ENCODE data around the gene C1orf21. TPM values are rescaled to one million over a fixed set of nuclear protein-coding genes. Genes with fewer than 3 reads are reported as not detected.

C1orf21 gene
- polyA plus RNA-seq, 1 experiment, result 4.3 TPM

DNA sequence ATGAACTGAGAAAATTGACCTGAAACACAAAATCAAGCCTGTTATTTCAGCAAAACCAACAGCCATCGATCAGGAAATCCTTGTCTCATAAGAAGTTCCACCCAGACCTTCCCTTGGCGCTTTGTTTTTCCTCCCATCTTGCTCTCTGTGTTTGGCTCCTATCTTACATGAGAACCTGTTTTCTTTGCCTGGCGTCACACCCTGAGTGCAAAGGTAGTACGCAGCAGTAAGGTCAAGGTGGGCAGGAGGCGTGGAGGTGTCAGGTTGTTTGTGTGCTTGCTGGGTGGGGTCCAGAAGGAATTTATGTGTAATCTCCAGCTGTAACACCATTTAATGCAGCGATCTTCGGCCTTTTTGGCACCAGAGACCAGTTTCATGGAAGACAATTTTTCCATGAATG lies 50.5 kb downstream of the C1orf21 start:
- Histone ChIP-seq H3K4me3 (ENCODE audit: low read depth, low read length) (no peak overlapping the region), H3K27me3 (ENCODE audit: control insufficient read depth, insufficient read depth, low read length) (no peaks in the 10 kb centered on the region), H3K36me3 (ENCODE audit: control insufficient read depth, insufficient read depth, low read length) (no peaks in the 10 kb centered on the region)
- POLR2A ChIA-PET, result no interaction called here
- no peak for DNase-seq (ENCODE audit: low read depth)
- TF ChIP-seq, protein P1, sequence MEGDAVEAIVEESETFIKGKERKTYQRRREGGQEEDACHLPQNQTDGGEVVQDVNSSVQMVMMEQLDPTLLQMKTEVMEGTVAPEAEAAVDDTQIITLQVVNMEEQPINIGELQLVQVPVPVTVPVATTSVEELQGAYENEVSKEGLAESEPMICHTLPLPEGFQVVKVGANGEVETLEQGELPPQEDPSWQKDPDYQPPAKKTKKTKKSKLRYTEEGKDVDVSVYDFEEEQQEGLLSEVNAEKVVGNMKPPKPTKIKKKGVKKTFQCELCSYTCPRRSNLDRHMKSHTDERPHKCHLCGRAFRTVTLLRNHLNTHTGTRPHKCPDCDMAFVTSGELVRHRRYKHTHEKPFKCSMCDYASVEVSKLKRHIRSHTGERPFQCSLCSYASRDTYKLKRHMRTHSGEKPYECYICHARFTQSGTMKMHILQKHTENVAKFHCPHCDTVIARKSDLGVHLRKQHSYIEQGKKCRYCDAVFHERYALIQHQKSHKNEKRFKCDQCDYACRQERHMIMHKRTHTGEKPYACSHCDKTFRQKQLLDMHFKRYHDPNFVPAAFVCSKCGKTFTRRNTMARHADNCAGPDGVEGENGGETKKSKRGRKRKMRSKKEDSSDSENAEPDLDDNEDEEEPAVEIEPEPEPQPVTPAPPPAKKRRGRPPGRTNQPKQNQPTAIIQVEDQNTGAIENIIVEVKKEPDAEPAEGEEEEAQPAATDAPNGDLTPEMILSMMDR (IDR thresholded peaks at IDR 0.05; ENCODE audit: insufficient read depth, low read depth, low read length), result no peak
- CTCF ChIA-PET, result interaction anchor here (1.9 kb wide), 1 partner anchor 9 kb away, joined by 4 read pairs; no protein-coding TSS in a partner anchor

DNA sequence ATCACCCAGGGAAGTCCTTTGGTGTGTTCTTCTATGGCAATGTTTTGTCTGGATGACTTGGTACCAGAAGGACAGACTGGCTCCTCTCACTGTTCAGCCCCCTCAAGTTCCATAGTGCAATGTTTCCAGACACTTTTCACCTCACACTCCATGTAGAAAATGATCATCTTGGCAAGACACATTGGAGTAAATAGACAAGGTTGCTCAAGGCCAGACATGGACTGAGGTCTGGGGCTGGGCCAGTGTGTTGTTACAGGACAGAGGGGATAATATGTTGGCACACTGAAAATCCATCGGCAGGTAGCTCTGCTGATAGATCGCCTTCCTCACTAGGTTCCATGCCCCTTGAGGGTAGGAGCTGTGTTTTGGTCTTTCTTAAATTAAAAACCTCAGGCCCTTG lies 51.5 kb downstream of the C1orf21 start:
- Histone ChIP-seq H3K4me3 (ENCODE audit: low read depth, low read length) (no peak overlapping the region), H3K27me3 (ENCODE audit: control insufficient read depth, insufficient read depth, low read length) (no peaks in the 10 kb centered on the region), H3K36me3 (ENCODE audit: control insufficient read depth, insufficient read depth, low read length) (no peaks in the 10 kb centered on the region)
- no peak for DNase-seq (ENCODE audit: low read depth)
- CTCF ChIA-PET, result interaction anchor here (0.6 to 1.9 kb wide), 2 partner anchors 10 to 535 kb away, joined by 3 to 4 read pairs; no protein-coding TSS in a partner anchor
- TF ChIP-seq, protein P1 (IDR thresholded peaks at IDR 0.05; ENCODE audit: insufficient read depth, low read depth, low read length), result no peak
- POLR2A ChIA-PET, result no interaction called here

DNA sequence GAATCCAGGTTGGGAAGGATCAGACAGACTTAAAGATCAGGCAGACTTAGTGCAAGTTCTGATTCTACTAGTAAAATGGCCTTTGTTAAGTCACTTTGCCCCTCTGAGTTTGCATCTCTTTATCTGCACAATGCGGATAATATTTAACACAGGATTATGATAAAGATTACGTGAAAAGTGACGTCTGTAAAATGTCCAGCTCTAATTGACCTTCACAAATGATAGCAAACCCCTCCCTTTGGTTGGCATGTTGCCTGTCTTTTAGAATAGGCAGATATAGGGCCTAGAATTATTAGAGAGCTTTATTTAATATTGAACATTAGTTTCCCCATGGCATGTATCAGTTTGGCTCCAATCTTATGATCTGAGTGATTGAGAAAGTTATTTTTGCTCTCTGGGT lies 55.4 kb downstream of the C1orf21 start:
- H3K27me3 ChIP-seq (ENCODE audit: control insufficient read depth, insufficient read depth, low read length), result no peaks in the 10 kb centered on the region
- ChIA-PET POLR2A (no interaction called here), CTCF (interaction anchor here (1.2 kb wide), 1 partner anchor 14 kb away, joined by 3 read pairs; no protein-coding TSS in a partner anchor)
- no peak for DNase-seq (ENCODE audit: low read depth)
- TF ChIP-seq, protein P1 (IDR thresholded peaks at IDR 0.05; ENCODE audit: insufficient read depth, low read depth, low read length), result no peak
- H3K36me3 ChIP-seq (ENCODE audit: control insufficient read depth, insufficient read depth, low read length), result no peaks in the 10 kb centered on the region
- H3K4me3 ChIP-seq (ENCODE audit: low read depth, low read length), result no peak overlapping the region

DNA sequence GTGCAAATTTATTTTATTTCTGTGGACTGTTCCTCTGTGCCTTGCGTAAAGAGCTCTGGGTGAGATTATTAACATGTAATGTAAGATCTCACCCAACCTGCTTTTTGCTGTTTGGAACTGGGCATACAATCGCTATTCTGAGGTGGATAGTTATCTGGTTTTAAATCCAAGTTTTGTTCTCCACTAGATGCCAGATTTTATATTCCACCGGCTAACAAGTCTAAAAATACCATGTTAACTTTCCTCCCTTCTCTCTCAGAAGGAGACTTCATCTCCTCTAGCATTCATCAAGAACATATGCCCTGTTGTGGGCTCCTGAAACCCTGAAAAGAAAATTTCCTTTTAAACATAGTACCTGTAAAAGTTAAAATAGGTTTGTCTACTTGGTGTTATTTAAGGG lies 56.4 kb downstream of the C1orf21 start:
- Histone ChIP-seq H3K4me3 (ENCODE audit: low read depth, low read length) (no peak overlapping the region), H3K27me3 (ENCODE audit: control insufficient read depth, insufficient read depth, low read length) (no peaks in the 10 kb centered on the region), H3K36me3 (ENCODE audit: control insufficient read depth, insufficient read depth, low read length) (no peaks in the 10 kb centered on the region)
- DNase-seq (ENCODE audit: low read depth), result no peak
- ChIA-PET CTCF (interaction anchor here (1.2 kb wide), 1 partner anchor 15 kb away, joined by 3 read pairs; no protein-coding TSS in a partner anchor), POLR2A (no interaction called here)
- TF ChIP-seq, protein P1 (IDR thresholded peaks at IDR 0.05; ENCODE audit: insufficient read depth, low read depth, low read length), result no peak

DNA sequence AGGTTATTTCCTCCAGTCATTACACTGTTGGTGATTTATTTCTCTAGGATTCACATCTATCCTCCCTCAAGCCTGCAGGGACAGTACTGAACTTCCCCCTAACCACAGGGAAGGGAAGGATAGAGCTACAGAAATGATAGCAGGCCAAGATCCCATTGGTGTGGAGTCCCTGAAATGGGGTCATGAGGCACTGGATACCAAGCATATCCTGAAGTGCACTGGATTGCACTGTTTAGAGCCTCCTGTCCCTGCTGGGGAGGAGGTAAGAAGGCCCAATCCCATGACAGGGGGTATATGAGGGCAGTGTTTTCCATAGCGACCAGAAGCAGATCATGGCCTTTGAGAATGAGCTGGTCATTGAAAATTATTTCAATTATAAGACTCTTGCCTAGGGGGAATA lies 56.8 kb downstream of the C1orf21 start:
- Histone ChIP-seq H3K36me3 (ENCODE audit: control insufficient read depth, insufficient read depth, low read length) (no peaks in the 10 kb centered on the region), H3K4me3 (ENCODE audit: low read depth, low read length) (no peak overlapping the region), H3K27me3 (ENCODE audit: control insufficient read depth, insufficient read depth, low read length) (no peaks in the 10 kb centered on the region)
- ChIA-PET CTCF (interaction anchor here (0.9 to 1.2 kb wide), 2 partner anchors 13 to 15 kb away, joined by 3 to 4 read pairs; no protein-coding TSS in a partner anchor), POLR2A (no interaction called here)
- TF ChIP-seq, protein P1 (IDR thresholded peaks at IDR 0.05; ENCODE audit: insufficient read depth, low read depth, low read length), result no peak
- no peak for DNase-seq (ENCODE audit: low read depth)

All from BJ (cell line).